Astrocyte (in vitro differentiated cells and primary cell): ENCODE results near the gene SUPT4H1. TPM values are rescaled to one million over a fixed set of nuclear protein-coding genes. Genes with fewer than 3 reads are reported as not detected.

Source experiments
- DNase-seq: peaks from one replicate; pipeline ENCODE4 v3.0.0-alpha.2; 2010; ENCODE audit warnings: low read depth
- FAIRE-seq: peaks from 2 replicates; lab custom pipeline; 2011; peaks lifted over from hg19 to GRCh38; lab: Jason Lieb, UNC
- H2AFZ ChIP-seq: 2 replicates; pipeline ENCODE4 v1.6.0; 2012; ENCODE audit warnings: low read depth, low read length, inconsistent platforms
- H3K27ac ChIP-seq: 2 replicates; pipeline ENCODE4 v1.5.1; 2011; ENCODE audit warnings: low read depth, low read length, inconsistent platforms
- H3K27me3 ChIP-seq: 2 replicates; pipeline ENCODE4 v1.6.0; 2011; ENCODE audit warnings: low read length, inconsistent platforms; ENCODE audit not compliant: insufficient read depth
- H3K36me3 ChIP-seq: 2 replicates; pipeline ENCODE4 v1.5.1; 2011; ENCODE audit warnings: low read length, inconsistent platforms; ENCODE audit not compliant: insufficient read depth
- H3K4me1 ChIP-seq: 2 replicates; pipeline ENCODE4 v1.5.1; 2011; ENCODE audit warnings: low read length, inconsistent platforms; ENCODE audit not compliant: insufficient read depth
- H3K4me2 ChIP-seq: 2 replicates; pipeline ENCODE4 v1.6.0; 2012; ENCODE audit warnings: low read length, inconsistent platforms
- H3K4me3 ChIP-seq: 2 replicates; pipeline ENCODE4 v1.5.1; 2011; ENCODE audit warnings: low read depth, mild to moderate bottlenecking, low read length, inconsistent platforms; ENCODE audit not compliant: insufficient read depth
- H3K79me2 ChIP-seq: 2 replicates; pipeline ENCODE4 v1.6.0; 2012; ENCODE audit warnings: mild to moderate bottlenecking, low read length, inconsistent platforms; ENCODE audit not compliant: insufficient read depth
- H3K9ac ChIP-seq: 2 replicates; pipeline ENCODE4 v1.6.0; 2012; ENCODE audit warnings: mild to moderate bottlenecking, low read length, inconsistent platforms
- H3K9me3 ChIP-seq: 2 replicates; pipeline ENCODE4 v1.5.1; 2012; ENCODE audit warnings: low read depth, mild to moderate bottlenecking, low read length, inconsistent platforms; ENCODE audit not compliant: insufficient read depth
- H4K20me1 ChIP-seq: 2 replicates; pipeline ENCODE4 v1.6.0; 2012; ENCODE audit warnings: low read length, inconsistent platforms; ENCODE audit not compliant: insufficient read depth
- H3K27ac Mint-ChIP-seq: one replicate; pipeline ENCODE4 v1.8.0; 2021; ENCODE audit warnings: mild to moderate bottlenecking, mixed read lengths; ENCODE audit not compliant: unreplicated experiment
- H3K27me3 Mint-ChIP-seq: one replicate; pipeline ENCODE4 v1.8.0; 2021; ENCODE audit warnings: low read depth, mixed read lengths; ENCODE audit not compliant: unreplicated experiment
- H3K36me3 Mint-ChIP-seq: one replicate; pipeline ENCODE4 v1.8.0; 2021; ENCODE audit warnings: low read depth, mixed read lengths; ENCODE audit not compliant: unreplicated experiment
- H3K4me1 Mint-ChIP-seq: one replicate; pipeline ENCODE4 v1.8.0; 2021; ENCODE audit warnings: low read depth, mixed read lengths; ENCODE audit not compliant: unreplicated experiment
- H3K4me3 Mint-ChIP-seq: one replicate; pipeline ENCODE4 v1.8.0; 2021; ENCODE audit warnings: mild to moderate bottlenecking, moderate library complexity, mixed read lengths; ENCODE audit not compliant: unreplicated experiment
- H3K9me3 Mint-ChIP-seq: one replicate; pipeline ENCODE4 v1.8.0; 2021; ENCODE audit warnings: mild to moderate bottlenecking, mixed read lengths; ENCODE audit not compliant: unreplicated experiment
- EZH2 ChIP-seq: IDR thresholded peaks from 2 replicates; pipeline ENCODE4 v1.6.1; 2012; ENCODE audit warnings: mild to moderate bottlenecking, low read length, inconsistent platforms; ENCODE audit not compliant: insufficient read depth
- total RNA-seq: library from RNA; stranded (reverse); gene quantifications from 2 replicates; pipeline ENCODE4 v1.2.1, GENCODE V29; 2021
- TF ChIP-seq, protein P1 (sequence below): IDR thresholded peaks from 2 replicates; pipeline ENCODE4 v1.5.1; 2011; ENCODE audit warnings: low read depth, mild to moderate bottlenecking, inconsistent platforms, low read length, moderate library complexity; ENCODE audit not compliant: insufficient read depth

SUPT4H1 gene
- total RNA-seq, 1 donor from 2014 or later: 108 TPM

DNA sequence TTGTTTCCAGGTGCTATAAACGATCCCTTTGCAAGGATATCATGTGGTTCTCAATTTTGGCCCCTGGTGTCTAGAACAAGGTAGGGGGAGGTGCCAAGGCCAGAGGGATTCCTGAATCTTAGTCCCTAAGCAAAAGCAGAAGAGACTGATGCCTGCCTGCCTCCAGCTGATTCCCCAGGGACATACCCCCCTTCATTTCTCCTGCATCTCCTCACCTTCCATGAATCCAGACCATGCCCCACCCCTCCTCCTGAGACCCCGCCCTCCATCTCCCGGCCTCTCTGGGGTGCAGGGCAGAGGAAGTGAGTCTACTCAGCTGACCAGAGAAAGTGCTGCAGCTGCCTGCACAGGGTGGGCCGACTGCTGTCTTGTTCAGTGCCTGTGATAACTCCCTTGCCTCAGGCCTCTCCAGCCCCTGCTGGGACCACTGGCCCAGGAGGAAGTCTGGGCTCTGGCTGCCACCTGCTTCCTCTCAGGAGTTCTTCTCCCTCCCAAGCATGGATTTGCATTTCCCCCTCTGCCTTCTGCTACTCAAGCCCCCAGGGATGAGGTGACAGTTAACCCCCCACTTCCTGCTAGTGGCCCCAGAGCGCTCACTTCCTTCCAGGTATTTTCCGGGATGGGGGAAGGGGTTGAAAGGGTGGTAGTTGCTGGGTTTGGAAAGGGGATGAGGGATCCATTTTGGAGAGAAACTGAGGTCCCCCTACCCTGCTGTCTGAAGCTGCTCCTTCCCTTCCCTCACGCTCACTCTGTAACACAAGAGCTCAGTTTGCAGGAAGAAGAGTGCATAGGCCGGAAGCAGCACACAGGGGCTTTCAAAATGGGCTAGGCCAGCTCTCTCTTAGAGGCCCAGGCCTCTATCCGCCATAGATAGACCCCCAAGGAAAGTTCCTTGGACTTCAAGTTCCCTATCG, 12.9 kb downstream of the SUPT4H1 start:
- DNase-seq (peak; percentile 68), FAIRE-seq (no peak)
- Mint-ChIP-seq H3K27me3 (no peaks in the 10 kb centered on the region), H3K27ac (peak overlapping the region; percentile 47), H3K4me3 (no peak overlapping the region), H3K4me1 (peaks cover 21% of the 10 kb centered on the region), H3K36me3 (no peaks in the 10 kb centered on the region), H3K9me3 (no peaks in the 10 kb centered on the region)
- Histone ChIP-seq H3K4me1 (peaks cover 32% of the 10 kb centered on the region), H3K9me3 (no peaks in the 10 kb centered on the region), H3K27ac (peak overlapping the region; percentile 56), H3K27me3 (no peaks in the 10 kb centered on the region), H4K20me1 (no peaks in the 10 kb centered on the region), H3K4me3 (peak overlapping the region; percentile 35), H3K4me2 (peak overlapping the region; percentile 82), H2AFZ (peak overlapping the region; percentile 18), H3K9ac (peak overlapping the region; percentile 52), H3K36me3 (no peaks in the 10 kb centered on the region), H3K79me2 (no peaks in the 10 kb centered on the region)
- TF ChIP-seq, protein P1, sequence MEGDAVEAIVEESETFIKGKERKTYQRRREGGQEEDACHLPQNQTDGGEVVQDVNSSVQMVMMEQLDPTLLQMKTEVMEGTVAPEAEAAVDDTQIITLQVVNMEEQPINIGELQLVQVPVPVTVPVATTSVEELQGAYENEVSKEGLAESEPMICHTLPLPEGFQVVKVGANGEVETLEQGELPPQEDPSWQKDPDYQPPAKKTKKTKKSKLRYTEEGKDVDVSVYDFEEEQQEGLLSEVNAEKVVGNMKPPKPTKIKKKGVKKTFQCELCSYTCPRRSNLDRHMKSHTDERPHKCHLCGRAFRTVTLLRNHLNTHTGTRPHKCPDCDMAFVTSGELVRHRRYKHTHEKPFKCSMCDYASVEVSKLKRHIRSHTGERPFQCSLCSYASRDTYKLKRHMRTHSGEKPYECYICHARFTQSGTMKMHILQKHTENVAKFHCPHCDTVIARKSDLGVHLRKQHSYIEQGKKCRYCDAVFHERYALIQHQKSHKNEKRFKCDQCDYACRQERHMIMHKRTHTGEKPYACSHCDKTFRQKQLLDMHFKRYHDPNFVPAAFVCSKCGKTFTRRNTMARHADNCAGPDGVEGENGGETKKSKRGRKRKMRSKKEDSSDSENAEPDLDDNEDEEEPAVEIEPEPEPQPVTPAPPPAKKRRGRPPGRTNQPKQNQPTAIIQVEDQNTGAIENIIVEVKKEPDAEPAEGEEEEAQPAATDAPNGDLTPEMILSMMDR: no peak
- no peak for TF ChIP-seq EZH2

DNA sequence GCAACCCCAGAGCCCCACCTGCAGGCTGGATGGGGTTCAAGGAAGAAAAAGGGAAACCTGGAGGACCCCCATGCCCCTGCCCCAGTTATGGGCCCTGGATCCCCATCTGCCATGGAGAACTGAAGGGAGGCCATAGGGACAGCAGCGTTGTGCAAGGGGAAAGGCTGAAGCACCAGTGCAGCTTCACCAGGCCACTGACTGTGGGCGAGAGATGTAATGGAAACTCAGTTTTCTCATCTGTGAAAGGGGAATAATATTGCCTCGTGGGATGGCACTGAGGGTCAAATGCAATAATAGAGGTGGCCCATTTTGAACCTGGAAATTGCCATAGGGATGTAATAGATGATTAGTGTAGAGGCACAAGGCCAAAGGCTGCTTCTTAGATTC, 13.6 kb downstream of the SUPT4H1 start:
- H3K9ac ChIP-seq: peak overlapping the region; percentile 39
- FAIRE-seq: no peak
- H3K27ac Mint-ChIP-seq: no peak overlapping the region

More for the DNA sequence above, 13.6 kb downstream of the SUPT4H1 start:
- Histone ChIP-seq H2AFZ (no peak overlapping the region), H4K20me1 (no peaks in the 10 kb centered on the region), H3K36me3 (no peaks in the 10 kb centered on the region), H3K27me3 (no peaks in the 10 kb centered on the region), H3K4me1 (peaks cover 32% of the 10 kb centered on the region), H3K9me3 (no peaks in the 10 kb centered on the region), H3K4me3 (no peak overlapping the region), H3K79me2 (no peaks in the 10 kb centered on the region), H3K4me2 (peak overlapping the region; percentile 82), H3K27ac (peak overlapping the region; percentile 56)
- Mint-ChIP-seq H3K36me3 (no peaks in the 10 kb centered on the region), H3K27me3 (no peaks in the 10 kb centered on the region), H3K9me3 (no peaks in the 10 kb centered on the region), H3K4me3 (no peak overlapping the region), H3K4me1 (peaks cover 21% of the 10 kb centered on the region)
- TF ChIP-seq EZH2: no peak
- TF ChIP-seq, protein P1: no peak
- DNase-seq: no peak
